Thymus (tissue), 11 donors: ENCODE data around the gene FNDC1. TPM values are rescaled to one million over a fixed set of nuclear protein-coding genes. Genes with fewer than 3 reads are reported as not detected.

Experiments
- DNase-seq, 9 donors: peaks; one replicate each; pipeline ENCODE4 v3.0.0-alpha.2; 2013; ENCODE audit warnings: low spot score in 9 of 9, low read depth in 6 of 9, missing footprints in 1 of 9
- H3K27ac ChIP-seq, 2 donors: one replicate each; pipeline ENCODE4 v1.5.1; 2013; ENCODE audit warnings: control low read depth in 1 of 2, low read depth in 1 of 2, low read length in 1 of 2, mild to moderate bottlenecking in 1 of 2, moderate library complexity in 1 of 2
- H3K27me3 ChIP-seq, 2 donors: one replicate each; pipeline ENCODE4 v1.5.1; 2013; ENCODE audit warnings: low read length in 1 of 2; ENCODE audit not compliant: control insufficient read depth in 2 of 2, insufficient read depth in 1 of 2
- H3K36me3 ChIP-seq, 2 donors: one replicate each; pipeline ENCODE4 v1.5.1; 2013; ENCODE audit warnings: low read length in 1 of 2, mild to moderate bottlenecking in 1 of 2, moderate library complexity in 1 of 2; ENCODE audit not compliant: control insufficient read depth in 2 of 2, insufficient read depth in 2 of 2
- H3K4me1 ChIP-seq, 2 donors: one replicate each; pipeline ENCODE4 v1.5.1; 2013; ENCODE audit warnings: low read length in 2 of 2; ENCODE audit not compliant: control insufficient read depth in 2 of 2, insufficient read depth in 2 of 2
- H3K4me3 ChIP-seq, 2 donors: one replicate each; pipeline ENCODE4 v1.5.1; 2013; ENCODE audit warnings: low read length in 2 of 2, control low read depth in 1 of 2, mild to moderate bottlenecking in 1 of 2
- H3K9me3 ChIP-seq, 2 donors: one replicate each; pipeline ENCODE4 v1.5.1; 2013; ENCODE audit warnings: low read length in 1 of 2, mild to moderate bottlenecking in 1 of 2; ENCODE audit not compliant: control insufficient read depth in 2 of 2, insufficient read depth in 1 of 2
- WGBS: extraction: QIAGEN DNeasy Blood & Tissue Kit; methylation state at CpG from one replicate; pipeline ENCODE4 v1.1.7; 2013; 5-methylcytosine and 5-hydroxymethylcytosine counted together
- polyA plus RNA-seq: library from polyadenylated mRNA; stranded (reverse); fragments of 200-250 nt; gene quantifications from one replicate; pipeline ENCODE4 v1.2.3, GENCODE V29; 2013
- total RNA-seq: library from RNA; stranded (reverse); fragments of 120-200 nt; gene quantifications from one replicate; pipeline ENCODE4 v1.2.4, GENCODE V29; 2013
- donor health status: healthy.

Gene FNDC1
- total and polyA plus RNA-seq, 2 donors = 0.07 to 0.47 TPM

DNA sequence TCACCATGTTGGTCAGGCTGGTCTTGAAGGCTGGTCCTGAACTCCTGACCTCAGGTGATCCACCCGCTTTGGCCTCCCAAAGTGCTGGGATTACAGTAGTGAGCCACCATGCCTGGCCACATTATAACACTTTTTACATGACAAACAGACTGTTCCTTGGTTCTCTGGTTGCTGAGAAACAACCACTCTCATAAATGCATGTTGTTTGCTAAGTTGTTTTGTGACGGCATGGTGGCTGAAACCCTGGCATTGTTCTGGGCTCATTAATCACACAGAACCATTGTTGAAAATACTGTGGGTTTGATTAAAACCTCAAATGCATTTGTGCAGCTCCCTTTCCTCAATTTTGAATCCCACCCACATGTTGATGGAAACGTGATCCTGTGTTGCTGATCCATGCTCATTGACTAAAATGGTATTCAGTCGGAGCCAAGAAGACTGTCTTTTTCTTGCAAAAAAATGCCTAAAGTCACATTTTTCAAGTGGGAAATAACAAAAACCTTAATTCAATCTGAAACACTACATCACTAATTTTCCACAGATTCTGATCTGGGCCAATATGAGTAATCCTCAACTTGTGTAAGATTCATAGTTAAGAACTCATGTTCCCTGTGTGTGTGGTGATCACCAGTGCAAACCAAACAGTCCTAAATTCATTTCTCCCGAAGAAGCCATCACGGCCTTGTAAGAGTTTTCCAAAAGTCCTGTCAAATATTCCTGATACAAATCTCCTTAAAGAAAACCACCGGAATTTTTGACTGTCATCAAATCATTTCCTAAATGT, 132.8 kb downstream of the FNDC1 start:
- no peaks in the 10 kb centered on the region for H3K36me3 ChIP-seq
- WGBS = 92% methylated on average over 7 of the region's 7 CpGs
- H3K27me3 ChIP-seq = no peaks in the 10 kb centered on the region
- H3K4me1 ChIP-seq = no peaks in the 10 kb centered on the region
- no peak overlapping the region for H3K4me3 ChIP-seq
- H3K27ac ChIP-seq = no peak overlapping the region
- no peak for DNase-seq
- no peaks in the 10 kb centered on the region for H3K9me3 ChIP-seq

DNA sequence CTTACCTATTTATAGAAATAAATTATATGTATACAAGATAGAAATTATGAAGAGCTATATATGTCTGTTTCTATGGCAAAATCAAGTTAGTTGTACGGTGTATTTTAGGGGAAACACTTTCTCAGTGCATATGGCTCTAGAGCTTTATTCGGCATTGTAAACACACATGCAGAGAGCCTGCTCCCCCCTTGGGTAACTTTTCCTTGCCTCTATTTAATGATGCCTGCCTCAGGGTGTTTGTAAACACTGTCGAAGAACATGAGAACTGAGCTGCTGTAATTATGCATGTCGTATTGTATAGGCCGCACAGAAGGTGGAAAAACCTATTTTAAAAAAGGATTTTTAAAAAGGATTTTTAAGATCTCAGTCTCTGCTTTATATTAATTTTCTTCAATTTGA, 133.4 kb downstream of the FNDC1 start:
- DNase-seq = no peak
- no peak overlapping the region for H3K4me3 ChIP-seq
- no peaks in the 10 kb centered on the region for H3K9me3 ChIP-seq
- H3K27ac ChIP-seq = no peak overlapping the region
- no peaks in the 10 kb centered on the region for H3K4me1 ChIP-seq
- H3K27me3 ChIP-seq = no peaks in the 10 kb centered on the region
- no peaks in the 10 kb centered on the region for H3K36me3 ChIP-seq
- WGBS = 73% methylated on average over 5 of the region's 5 CpGs

DNA sequence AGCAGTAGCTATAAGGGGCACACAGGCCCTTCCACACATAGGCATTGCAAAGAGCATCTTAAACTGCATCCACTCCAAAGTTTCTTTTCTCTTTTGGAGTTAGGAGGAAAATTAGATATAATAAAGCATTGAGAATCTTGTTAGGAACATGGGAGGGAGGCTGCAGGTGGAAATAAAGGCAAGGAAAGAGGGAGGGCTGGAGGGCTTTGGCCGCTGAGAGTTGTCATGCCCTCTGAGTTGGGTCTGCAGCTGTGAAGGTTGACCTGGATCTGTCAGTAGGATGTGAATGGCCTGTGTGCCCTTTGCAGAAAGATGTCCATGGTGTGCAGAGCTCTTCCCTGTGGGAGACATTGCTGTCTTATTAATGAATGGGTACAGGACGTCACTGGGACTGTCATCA, 134.0 kb downstream of the FNDC1 start:
- Histone ChIP-seq H3K27ac (no peak overlapping the region), H3K9me3 (no peaks in the 10 kb centered on the region), H3K27me3 (no peaks in the 10 kb centered on the region), H3K4me3 (no peak overlapping the region), H3K4me1 (no peaks in the 10 kb centered on the region), H3K36me3 (no peaks in the 10 kb centered on the region)
- 86% methylated on average over 2 of the region's 2 CpGs for WGBS
- no peak for DNase-seq

DNA sequence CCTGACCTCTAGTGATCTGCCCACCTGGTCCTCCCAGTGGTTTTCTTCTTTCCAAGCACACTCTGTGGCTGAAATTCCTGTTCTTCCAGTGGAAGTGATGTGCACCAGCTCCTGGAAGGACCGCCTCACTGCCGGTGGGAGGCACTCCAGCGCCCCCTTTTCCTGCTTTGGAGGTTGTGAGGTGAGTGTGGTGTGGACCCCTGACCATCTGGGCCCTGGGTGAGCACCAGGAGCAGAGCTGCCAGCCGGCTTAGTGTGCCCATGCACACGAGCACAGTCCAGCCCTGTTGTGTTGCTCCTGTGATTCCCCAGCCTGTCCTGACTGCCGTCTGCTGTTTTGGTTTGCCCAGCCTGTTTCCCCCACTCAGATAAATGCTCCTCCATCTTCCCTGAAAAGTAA, 134.6 kb downstream of the FNDC1 start:
- Histone ChIP-seq H3K36me3 (no peaks in the 10 kb centered on the region), H3K4me3 (no peak overlapping the region), H3K9me3 (no peaks in the 10 kb centered on the region), H3K27ac (no peak overlapping the region), H3K4me1 (no peaks in the 10 kb centered on the region), H3K27me3 (no peaks in the 10 kb centered on the region)
- DNase-seq = no peak
- 84% methylated on average over 6 of the region's 6 CpGs for WGBS

DNA sequence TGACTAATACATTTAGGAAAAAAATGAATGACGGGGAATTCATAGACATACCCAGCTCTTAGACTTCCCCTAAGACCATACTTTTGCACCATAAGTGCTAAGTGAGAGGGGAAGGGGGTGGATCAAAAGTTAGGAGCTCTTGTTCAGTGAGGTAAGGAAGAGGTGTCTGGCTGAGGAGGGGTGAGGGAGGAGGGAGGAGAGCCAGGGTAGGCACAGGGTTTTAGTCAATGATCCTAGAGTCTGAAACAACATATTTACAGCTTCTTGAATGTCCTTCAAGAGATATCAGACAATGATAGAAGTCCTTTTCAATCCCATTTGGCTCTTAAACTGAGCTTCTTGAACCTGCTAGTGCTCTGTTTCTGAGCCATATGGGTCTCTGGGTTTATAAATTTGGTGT, 135.4 kb downstream of the FNDC1 start:
- no peak overlapping the region for H3K27ac ChIP-seq
- no peak for DNase-seq
- no peaks in the 10 kb centered on the region for H3K36me3 ChIP-seq
- WGBS = 94% methylated on average over 1 of the region's 1 CpG
- no peaks in the 10 kb centered on the region for H3K27me3 ChIP-seq
- H3K9me3 ChIP-seq = no peaks in the 10 kb centered on the region
- no peaks in the 10 kb centered on the region for H3K4me1 ChIP-seq
- H3K4me3 ChIP-seq = no peak overlapping the region

DNA sequence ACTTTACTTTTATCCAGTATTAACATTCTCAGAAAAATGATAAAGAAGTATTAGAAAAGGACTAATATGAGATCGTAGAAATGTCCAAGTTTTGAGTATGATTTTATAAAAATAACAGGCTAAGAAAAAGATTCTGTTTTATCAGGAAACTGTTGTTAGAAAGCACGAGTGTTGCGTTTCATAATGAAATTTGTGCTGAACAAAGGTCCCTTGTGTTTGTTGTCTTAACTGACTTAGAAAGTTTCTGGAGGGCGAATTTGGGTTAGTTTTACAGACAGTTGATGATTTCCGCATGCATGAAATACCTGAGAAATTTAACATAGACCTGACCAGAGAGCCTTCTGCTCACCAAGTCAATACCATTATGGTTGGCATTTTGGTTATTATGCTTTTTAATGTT, 136.0 kb downstream of the FNDC1 start:
- no peak for DNase-seq
- Histone ChIP-seq H3K4me3 (no peak overlapping the region), H3K27ac (no peak overlapping the region), H3K27me3 (no peaks in the 10 kb centered on the region), H3K4me1 (no peaks in the 10 kb centered on the region), H3K36me3 (no peaks in the 10 kb centered on the region), H3K9me3 (no peaks in the 10 kb centered on the region)
- 91% methylated on average over 5 of the region's 5 CpGs for WGBS

DNA sequence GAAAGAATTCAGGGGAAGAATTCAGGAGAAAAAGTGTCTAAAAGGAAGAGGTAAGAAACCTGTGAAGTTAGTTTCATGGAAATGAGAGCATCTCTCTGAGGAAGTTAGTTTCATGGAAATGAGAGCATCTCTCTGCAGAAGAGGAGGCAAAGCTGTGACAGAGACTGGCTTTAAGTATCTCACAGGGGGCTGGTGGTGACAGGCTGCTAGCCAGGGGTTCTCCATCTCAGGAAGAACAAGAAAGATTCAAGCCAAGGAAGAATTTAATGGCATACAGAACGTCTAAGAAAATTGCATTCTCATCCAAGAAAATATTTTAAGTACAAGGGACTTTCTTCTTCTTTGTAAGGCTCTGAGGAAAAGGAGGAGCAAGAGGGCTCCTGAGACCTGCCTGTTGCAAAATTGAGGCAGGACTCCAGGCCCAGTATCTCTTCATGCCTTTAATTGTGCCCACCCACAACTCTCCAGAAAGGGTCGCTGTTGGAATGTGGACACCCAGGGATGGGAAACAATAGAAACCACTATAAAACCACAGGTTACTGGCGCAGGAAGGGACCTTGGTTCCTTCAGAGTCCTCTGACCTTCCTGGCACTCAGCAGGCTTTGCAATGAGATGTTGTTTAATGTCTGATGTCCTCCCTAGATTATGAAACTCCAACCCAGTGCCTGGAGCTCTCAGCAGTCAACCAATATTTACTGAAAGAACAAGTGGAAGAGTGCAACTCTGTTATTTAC, 136.8 kb downstream of the FNDC1 start:
- Histone ChIP-seq H3K4me3 (no peak overlapping the region), H3K36me3 (no peaks in the 10 kb centered on the region), H3K27me3 (no peaks in the 10 kb centered on the region), H3K4me1 (no peaks in the 10 kb centered on the region), H3K27ac (no peak overlapping the region), H3K9me3 (no peaks in the 10 kb centered on the region)
- no peak for DNase-seq
- 54% methylated on average over 3 of the region's 3 CpGs for WGBS

DNA sequence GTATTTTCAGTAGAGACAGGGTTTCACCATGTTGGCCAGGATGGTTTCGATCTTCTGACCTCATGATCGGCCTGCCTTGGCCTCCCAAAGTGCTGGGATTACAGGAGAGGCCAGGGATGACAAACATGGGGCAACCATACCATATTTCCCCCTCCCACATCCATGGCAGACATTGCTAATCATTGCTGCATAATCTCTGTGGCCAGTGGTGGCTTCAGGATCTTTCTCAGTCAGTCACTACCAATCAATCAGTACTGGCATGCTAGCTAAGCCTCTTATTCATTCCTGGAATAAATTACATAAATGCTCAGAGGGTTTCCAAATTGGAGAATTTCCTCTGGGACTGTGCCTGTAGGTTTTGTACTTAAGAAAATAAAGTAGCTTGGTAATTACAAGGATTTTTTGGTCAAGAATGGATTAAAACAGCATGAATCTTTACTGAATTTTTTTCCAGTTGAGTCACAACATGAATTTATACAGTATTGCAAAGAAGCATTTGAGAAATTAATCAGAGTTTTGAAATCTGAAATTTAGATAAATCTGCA, 138.1 kb downstream of the FNDC1 start:
- Histone ChIP-seq H3K4me3 (no peak overlapping the region), H3K4me1 (no peaks in the 10 kb centered on the region), H3K27ac (no peak overlapping the region), H3K27me3 (no peaks in the 10 kb centered on the region), H3K9me3 (no peaks in the 10 kb centered on the region), H3K36me3 (no peaks in the 10 kb centered on the region)
- 94% methylated on average over 2 of the region's 2 CpGs for WGBS
- DNase-seq = no peak

DNA sequence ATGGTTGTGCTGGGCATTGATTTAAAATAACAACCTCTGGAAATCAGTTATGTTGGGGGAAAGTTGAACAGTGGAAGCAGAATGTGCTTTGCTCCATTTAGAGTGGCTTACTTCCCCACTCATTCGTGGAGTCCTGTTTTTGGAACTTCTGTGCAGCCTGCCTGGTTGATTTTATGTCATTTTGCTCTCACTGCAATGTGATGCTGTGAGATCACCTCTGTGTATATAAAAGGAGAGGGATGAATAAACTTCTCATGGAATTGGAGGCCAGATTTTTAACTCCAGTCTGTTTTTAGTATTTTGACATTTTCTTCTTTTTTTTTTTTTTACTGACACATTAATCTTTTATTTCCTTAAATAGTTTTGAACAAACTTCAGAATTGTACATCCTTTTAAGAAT, 139.0 kb downstream of the FNDC1 start:
- WGBS = 24% methylated on average over 1 of the region's 1 CpG

More for the DNA sequence above, 139.0 kb downstream of the FNDC1 start:
- no peaks in the 10 kb centered on the region for H3K9me3 ChIP-seq
- H3K4me1 ChIP-seq = no peaks in the 10 kb centered on the region
- H3K4me3 ChIP-seq = no peak overlapping the region
- H3K27me3 ChIP-seq = no peaks in the 10 kb centered on the region
- H3K27ac ChIP-seq = no peak overlapping the region
- DNase-seq = no peak
- no peaks in the 10 kb centered on the region for H3K36me3 ChIP-seq
